Body of pancreas (tissue), 4 donors: ENCODE measurements around the gene NFATC2.

Source experiments
- POLR2A ChIP-seq, 3 donors: fragments of 450-650 bp; IDR thresholded peaks; one replicate each; pipeline ENCODE4 v1.6.1; 2016; ENCODE audit warnings: antibody characterized with exemption in 3 of 3, mild to moderate bottlenecking in 2 of 3
- TF ChIP-seq, protein P1 (sequence below), 7 experiments: fragments of 450-650 bp in 4 of 7; fragments of 200-600 bp in 3 of 7; sonication (generic) in 3 of 7; IDR thresholded peaks; one replicate each; pipeline ENCODE4 v1.5.1; 2016 to 2019; ENCODE audit warnings: antibody characterized with exemption in 7 of 7

DNA sequence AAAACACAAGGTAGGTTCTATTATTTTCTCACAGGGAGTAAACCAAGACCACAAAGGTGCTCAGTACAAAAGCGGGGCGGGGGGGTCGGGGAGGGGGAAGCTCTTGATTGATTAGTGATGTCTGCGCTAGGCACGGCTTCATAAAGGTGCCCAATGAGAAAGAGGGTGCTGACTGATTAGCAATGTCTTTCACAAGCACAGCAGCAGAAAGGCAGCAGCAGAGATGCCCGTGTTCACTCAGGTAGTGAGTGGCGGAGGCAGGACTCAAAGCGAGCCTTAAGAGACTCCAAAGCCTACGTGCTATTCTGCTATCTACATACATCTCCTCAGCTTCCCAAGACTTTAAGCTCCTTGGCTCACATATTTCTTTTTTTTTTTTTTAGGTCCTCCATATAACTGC, 20.3 kb downstream of the NFATC2 start:
- TF ChIP-seq, protein P1, sequence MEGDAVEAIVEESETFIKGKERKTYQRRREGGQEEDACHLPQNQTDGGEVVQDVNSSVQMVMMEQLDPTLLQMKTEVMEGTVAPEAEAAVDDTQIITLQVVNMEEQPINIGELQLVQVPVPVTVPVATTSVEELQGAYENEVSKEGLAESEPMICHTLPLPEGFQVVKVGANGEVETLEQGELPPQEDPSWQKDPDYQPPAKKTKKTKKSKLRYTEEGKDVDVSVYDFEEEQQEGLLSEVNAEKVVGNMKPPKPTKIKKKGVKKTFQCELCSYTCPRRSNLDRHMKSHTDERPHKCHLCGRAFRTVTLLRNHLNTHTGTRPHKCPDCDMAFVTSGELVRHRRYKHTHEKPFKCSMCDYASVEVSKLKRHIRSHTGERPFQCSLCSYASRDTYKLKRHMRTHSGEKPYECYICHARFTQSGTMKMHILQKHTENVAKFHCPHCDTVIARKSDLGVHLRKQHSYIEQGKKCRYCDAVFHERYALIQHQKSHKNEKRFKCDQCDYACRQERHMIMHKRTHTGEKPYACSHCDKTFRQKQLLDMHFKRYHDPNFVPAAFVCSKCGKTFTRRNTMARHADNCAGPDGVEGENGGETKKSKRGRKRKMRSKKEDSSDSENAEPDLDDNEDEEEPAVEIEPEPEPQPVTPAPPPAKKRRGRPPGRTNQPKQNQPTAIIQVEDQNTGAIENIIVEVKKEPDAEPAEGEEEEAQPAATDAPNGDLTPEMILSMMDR (IDR thresholded peaks at IDR 0.05) = no peak
- TF ChIP-seq POLR2A (IDR thresholded peaks at IDR 0.05) = no peak
